GM18520 (cell line): ENCODE measurements around the gene B4GALNT2.

ENCODE experiments used
- ATAC-seq: cut with Tn5 transposase; IDR thresholded peaks from one replicate; pipeline ENCODE4 v1.9.1; 2021; ENCODE audit not compliant: unreplicated experiment

Gene B4GALNT2

DNA sequence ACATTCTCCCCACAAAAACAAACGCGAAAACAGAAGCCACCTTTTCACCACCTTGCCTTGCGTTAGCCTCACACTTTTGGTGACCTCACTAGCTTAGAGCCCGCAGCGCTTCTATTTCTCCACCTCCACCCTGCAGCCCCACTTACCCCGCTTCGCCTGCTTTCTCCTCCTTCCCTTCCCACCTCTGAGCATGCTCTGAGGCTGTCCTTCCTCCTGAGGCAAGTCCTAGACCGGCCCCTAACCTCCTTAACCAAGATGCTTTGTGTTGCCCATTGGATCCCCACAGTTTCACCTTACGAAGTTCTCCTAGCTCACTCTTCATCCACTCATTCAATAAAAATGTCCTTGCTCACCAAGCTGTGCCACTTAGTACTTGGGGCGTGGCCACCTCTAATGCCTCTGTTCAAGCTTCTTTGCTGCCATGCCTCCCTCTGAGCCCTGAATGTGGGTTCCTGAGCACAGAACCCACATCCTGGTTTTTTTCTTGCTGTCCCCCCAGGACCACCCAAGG is 76.5 kb downstream of the B4GALNT2 start:
- no peak for ATAC-seq

GRCh38 chr17:49210158-49211029 is 77.8 kb downstream of the B4GALNT2 start, which contains the start of the genes ABI3 and GNGT2:
TSS of gene ABI3 (plus strand) at chr17:49210707. CDS start at chr17:49210725, 18 bp downstream.
TSS of gene GNGT2 (minus strand) at chr17:49210574. CDS start at chr17:49207422, 3,152 bp downstream.
- peak; percentile 78 for ATAC-seq

GRCh38 chr17:49213399-49213798 is 80.8 kb downstream of the B4GALNT2 start:
- ATAC-seq: no peak

DNA sequence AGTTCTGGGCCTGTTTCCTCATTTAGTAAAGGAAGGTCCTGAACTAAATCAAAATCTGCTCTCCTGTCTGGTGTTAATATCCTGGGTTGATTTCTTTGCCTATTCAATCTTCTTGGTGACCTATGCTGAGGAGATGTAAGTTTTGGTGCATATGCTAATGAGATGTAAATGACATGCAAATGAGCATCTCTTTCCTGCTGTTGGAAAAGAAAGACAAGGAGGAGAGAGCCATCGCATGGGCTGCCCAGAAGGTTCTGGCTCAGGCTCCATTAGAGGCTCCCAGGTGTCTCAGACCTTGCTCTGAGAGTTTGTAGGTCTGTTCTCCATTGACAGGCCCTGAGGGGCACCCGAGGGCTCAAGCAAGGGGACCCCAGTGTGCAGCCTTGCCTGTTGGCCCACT is 81.3 kb downstream of the B4GALNT2 start:
- no peak for ATAC-seq

DNA sequence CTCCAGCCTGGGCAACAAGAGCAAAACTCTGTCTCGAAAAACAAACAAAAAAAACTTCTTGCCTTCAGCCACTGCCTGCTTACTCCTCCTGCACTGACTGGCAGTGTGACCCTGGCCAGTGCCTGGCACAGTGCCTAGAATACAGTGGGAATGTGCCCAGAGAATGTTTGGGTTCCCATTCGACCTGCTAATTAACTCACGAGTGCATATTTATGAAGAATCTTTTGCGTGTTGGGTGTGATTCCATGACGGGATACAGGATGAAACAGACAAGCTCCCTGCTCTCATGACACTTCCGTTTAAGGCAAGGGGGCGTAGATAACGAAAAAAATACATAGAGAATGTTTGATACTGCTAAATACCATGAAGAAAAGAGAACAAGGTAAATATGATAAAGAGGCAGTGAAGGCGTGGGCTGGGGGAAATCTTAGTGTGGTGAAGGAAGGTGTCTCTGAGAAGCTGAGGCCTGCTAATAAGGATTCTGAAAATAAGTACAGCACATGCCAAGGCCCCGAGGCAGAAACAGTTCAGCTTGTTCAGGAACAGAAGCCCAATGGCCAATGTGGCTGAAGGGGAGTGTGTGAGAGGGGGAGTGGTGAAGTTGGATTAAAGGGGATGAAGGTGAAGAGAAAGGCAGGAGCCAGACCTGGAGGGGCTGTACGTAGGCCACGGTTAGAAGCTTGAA is 82.2 kb downstream of the B4GALNT2 start:
- ATAC-seq: no peak

- no peak for ATAC-seq
These were observed 83.9 kb downstream of the B4GALNT2 start for GRCh38 chr17:49216482-49216881.

GRCh38 chr17:49216953-49217650 is 84.5 kb downstream of the B4GALNT2 start:
- ATAC-seq: no peak

DNA sequence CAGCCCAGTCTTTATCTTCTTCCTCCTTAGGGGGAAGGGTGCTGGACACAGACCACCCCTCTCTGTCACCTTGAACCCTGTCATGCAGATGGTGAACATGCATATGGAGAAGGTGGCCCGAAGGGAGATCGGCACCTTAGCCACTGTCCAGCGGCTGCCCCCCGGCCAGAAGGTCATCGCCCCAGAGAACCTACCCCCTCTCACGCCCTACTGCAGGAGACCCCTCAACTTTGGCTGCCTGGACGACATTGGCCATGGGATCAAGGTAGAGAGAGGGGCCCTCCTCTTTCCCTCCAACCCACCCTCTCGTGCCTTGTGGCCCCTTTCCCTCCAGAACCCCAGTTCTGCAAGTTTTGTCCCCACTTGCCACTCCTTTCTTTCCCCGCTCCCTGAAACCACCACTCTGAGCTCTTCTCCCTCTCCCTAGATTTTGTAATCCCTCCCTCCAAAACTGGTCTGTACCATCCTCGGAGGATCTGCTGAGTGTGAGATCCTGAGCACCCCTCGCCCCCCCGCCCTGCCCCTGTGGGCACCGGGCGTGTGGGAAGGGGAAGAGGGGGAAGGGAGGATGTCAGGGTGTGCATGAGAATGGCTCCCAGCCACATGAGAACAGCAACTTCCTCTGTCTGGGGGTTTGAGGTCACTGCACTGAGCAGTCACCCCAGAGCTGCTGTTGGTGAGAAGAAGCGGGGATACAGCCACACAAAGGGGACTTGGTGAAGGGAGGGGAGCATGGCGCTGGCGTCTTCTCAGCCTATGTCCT is 85.3 kb downstream of the B4GALNT2 start:
- peak; percentile 47 for ATAC-seq

- no peak for ATAC-seq
These were observed 86.7 kb downstream of the B4GALNT2 start for GRCh38 chr17:49218941-49219913.

GRCh38 chr17:49219987-49220386 is 87.4 kb downstream of the B4GALNT2 start:
- no peak for ATAC-seq

DNA sequence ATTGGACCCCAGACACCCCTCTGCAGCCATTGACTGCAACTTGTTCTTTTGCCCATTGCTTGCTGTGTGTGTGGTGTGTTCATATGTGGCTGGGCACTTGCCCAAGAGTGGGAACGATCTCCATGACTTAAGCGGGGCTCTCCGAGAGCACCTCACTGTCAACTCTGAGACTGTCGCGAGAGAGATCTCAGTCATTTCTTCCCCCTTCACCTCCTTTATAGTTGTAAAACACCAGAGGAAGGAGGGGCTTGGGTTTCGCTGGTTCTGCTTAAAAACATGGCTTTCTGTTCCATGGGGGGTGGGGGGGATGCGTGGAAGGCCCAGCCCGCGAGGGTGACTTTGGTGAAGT is 90.6 kb downstream of the B4GALNT2 start:
- ATAC-seq: no peak

DNA sequence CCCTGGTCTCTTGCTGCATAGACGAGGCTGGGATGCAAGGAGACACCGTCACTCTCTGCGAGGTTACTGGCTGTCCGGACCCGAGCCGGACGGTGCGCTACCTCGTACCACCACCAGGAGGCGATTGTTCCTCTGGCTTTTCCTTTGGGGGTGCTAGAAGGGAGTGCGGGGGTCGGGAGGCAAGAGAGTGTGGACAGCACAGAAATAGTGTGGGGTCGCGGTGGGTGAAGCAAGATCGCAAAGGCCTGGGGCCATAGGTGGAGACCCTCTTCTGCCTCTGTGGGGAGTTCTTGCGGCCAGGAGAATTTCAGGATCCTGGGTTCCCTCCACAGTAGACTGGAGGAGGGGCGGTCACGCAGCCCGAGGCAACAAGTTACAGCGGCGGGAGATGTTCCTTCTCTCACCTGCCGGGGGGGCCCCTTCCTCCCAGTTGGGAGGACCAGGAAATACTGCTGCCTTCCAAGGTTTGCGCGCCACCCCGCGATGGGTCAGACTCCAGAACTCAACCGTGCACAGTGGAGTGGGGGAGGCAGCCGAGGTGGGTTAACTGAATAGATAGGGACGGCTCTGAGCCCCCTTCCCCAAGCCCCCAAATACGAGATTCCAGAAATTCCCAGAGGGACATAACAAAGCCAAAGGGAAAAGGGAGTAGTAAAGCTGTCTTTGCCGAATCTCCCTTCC is 91.1 kb downstream of the B4GALNT2 start:
- ATAC-seq: no peak

- ATAC-seq: no peak
These were observed 91.8 kb downstream of the B4GALNT2 start for GRCh38 chr17:49224198-49224996.

GRCh38 chr17:49224997-49225337 is 92.4 kb downstream of the B4GALNT2 start:
- ATAC-seq: no peak

GRCh38 chr17:49225554-49226236 is 93.1 kb downstream of the B4GALNT2 start:
- no peak for ATAC-seq
